SK-N-SH (cell line): ENCODE measurements around the gene SGSH. TPM values are rescaled to one million over a fixed set of nuclear protein-coding genes. Genes with fewer than 3 reads are reported as not detected.
"Not testable (repeated sequence)": the region's sequence is repeated elsewhere in the genome, so short reads cannot be mapped to it uniquely, and the experiment has no call there.

ENCODE experiments used
- CTCF ChIA-PET: fragments of 300-600, 350-600 bp; formaldehyde crosslinking; extraction: SDS; loops from one replicate; lab custom pipeline; 2021; lab: Yijun Ruan, JAX
- POLR2A ChIA-PET: fragments of 350-600 bp; sonication (Branson Sonifier 250); formaldehyde crosslinking; extraction: SDS; loops from one replicate; lab custom pipeline; 2020; ENCODE audit warnings: antibody characterized with exemption, inconsistent platforms; lab: Yijun Ruan, JAX
- DNase-seq: peaks from one replicate; pipeline ENCODE4 v3.0.0; 2012
- H2AFZ ChIP-seq: fragments of 200-600 bp; sonication (generic); 2 replicates; pipeline ENCODE4 v1.8.1; 2016; ENCODE audit warnings: antibody characterized with exemption, mild to moderate bottlenecking, low read depth
- H3F3A ChIP-seq: fragments of 200-600 bp; sonication (generic); replicated peaks from 2 replicates; pipeline ENCODE3; 2016; ENCODE audit warnings: antibody characterized with exemption, mild to moderate bottlenecking; ENCODE audit not compliant: insufficient read depth
- H3K27ac ChIP-seq, 2 experiments: fragments of 200-500 bp in 1 of 2; fragments of 200-600 bp in 1 of 2; sonication (Bioruptor generic) in 1 of 2; sonication (generic), shearing (Covaris generic) in 1 of 2; 2 replicates each; pipeline versions ENCODE4 v1.5.1 to v1.6.1; 2014 to 2016; ENCODE audit warnings: low read depth in 2 of 2, inconsistent platforms in 1 of 2, low read length in 1 of 2, mild to moderate bottlenecking in 1 of 2, mixed read lengths in 1 of 2
- H3K27me3 ChIP-seq: fragments of 200-600 bp; sonication (generic), shearing (Covaris generic); 2 replicates; pipeline ENCODE4 v1.6.1; 2016; ENCODE audit warnings: mixed run types; ENCODE audit not compliant: insufficient read depth
- H3K36me3 ChIP-seq, 2 experiments: fragments of 200-500 bp in 1 of 2; fragments of 200-600 bp in 1 of 2; sonication (Bioruptor generic) in 1 of 2; sonication (generic) in 1 of 2; replicated peaks in 1 of 2; 2 replicates each; pipeline versions ENCODE3 to v1.5.1; 2014 to 2016; ENCODE audit warnings: low read length in 1 of 2, mild to moderate bottlenecking in 1 of 2; ENCODE audit not compliant: insufficient read depth in 2 of 2, control insufficient read depth in 1 of 2
- H3K4me1 ChIP-seq, 2 experiments: fragments of 200-500 bp in 1 of 2; fragments of 200-600 bp in 1 of 2; sonication (Bioruptor generic) in 1 of 2; sonication (generic), shearing (Covaris generic) in 1 of 2; 2 replicates each; pipeline versions ENCODE4 v1.5.1 to v1.6.1; 2014 to 2016; ENCODE audit warnings: low read depth in 1 of 2, low read length in 1 of 2, mixed run types in 1 of 2; ENCODE audit not compliant: insufficient read depth in 2 of 2, control insufficient read depth in 1 of 2
- H3K4me2 ChIP-seq: fragments of 200-600 bp; sonication (generic), shearing (Covaris generic); 2 replicates; pipeline ENCODE4 v1.6.1; 2017; ENCODE audit warnings: mixed run types
- H3K4me3 ChIP-seq, 2 experiments: fragments of 200-500 bp in 1 of 2; fragments of 200-600 bp in 1 of 2; sonication (Bioruptor generic) in 1 of 2; sonication (generic), shearing (Covaris generic) in 1 of 2; 2 replicates each; pipeline versions ENCODE4 v1.5.1 to v1.8.1; 2014 to 2016; ENCODE audit warnings: low read depth in 2 of 2, inconsistent platforms in 1 of 2, low read length in 1 of 2, mild to moderate bottlenecking in 1 of 2, mixed read lengths in 1 of 2, moderate library complexity in 1 of 2
- H3K79me2 ChIP-seq: fragments of 200-600 bp; sonication (generic); 2 replicates; pipeline ENCODE4 v1.8.1; 2017; ENCODE audit warnings: mild to moderate bottlenecking; ENCODE audit not compliant: insufficient read depth
- H3K9ac ChIP-seq: fragments of 200-600 bp; sonication (generic); 2 replicates; pipeline ENCODE4 v1.6.1; 2017; ENCODE audit warnings: mixed run types
- H3K9me2 ChIP-seq: fragments of 200-600 bp; sonication (generic); 2 replicates; pipeline ENCODE4 v1.6.1; 2017; ENCODE audit warnings: mixed run types
- H3K9me3 ChIP-seq: fragments of 200-600 bp; sonication (generic); 2 replicates; pipeline ENCODE4 v1.6.1; 2017; ENCODE audit warnings: mixed run types, mild to moderate bottlenecking, moderate library complexity
- H4K20me1 ChIP-seq: fragments of 200-600 bp; sonication (generic); 2 replicates; pipeline ENCODE4 v1.6.1; 2017; ENCODE audit warnings: mild to moderate bottlenecking, mixed run types; ENCODE audit not compliant: insufficient read depth
- CHD2 ChIP-seq: fragments of 150-350 bp; IDR thresholded peaks from 2 replicates; pipeline ENCODE4 v1.6.1; 2018; ENCODE audit warnings: low read length; ENCODE audit not compliant: partially characterized antibody
- ELF1 ChIP-seq: IDR thresholded peaks from 2 replicates; pipeline ENCODE4 v1.4.0; 2012
- FOSL2 ChIP-seq: IDR thresholded peaks from 2 replicates; pipeline ENCODE4 v1.4.0; 2012; ENCODE audit warnings: low read depth, mild to moderate bottlenecking, moderate library complexity, borderline replicate concordance
- GABPA ChIP-seq: IDR thresholded peaks from 2 replicates; pipeline ENCODE4 v1.4.0; 2012; ENCODE audit warnings: low read depth, mild to moderate bottlenecking
- MAX ChIP-seq: IDR thresholded peaks from 2 replicates; pipeline ENCODE4 v1.4.0; 2012; ENCODE audit warnings: low read depth
- NFIC ChIP-seq: IDR thresholded peaks from 2 replicates; pipeline ENCODE4 v1.4.0; 2012; ENCODE audit warnings: borderline replicate concordance
- NRF1 ChIP-seq: IDR thresholded peaks from 2 replicates; pipeline ENCODE4 v1.6.1; 2012; ENCODE audit warnings: low read depth, mild to moderate bottlenecking, low read length
- POLR2AphosphoS5 ChIP-seq: IDR thresholded peaks from 2 replicates; pipeline ENCODE4 v1.6.1; 2012; ENCODE audit warnings: low read depth, low read length
- RAD21 ChIP-seq: IDR thresholded peaks from 2 replicates; pipeline ENCODE4 v1.6.1; 2012; ENCODE audit warnings: mild to moderate bottlenecking, low read length
- RCOR1 ChIP-seq: fragments of 150-350 bp; IDR thresholded peaks from 2 replicates; pipeline ENCODE4 v1.6.1; 2017; ENCODE audit warnings: antibody characterized with exemption, low read length
- REST ChIP-seq: IDR thresholded peaks from 2 replicates; pipeline ENCODE4 v1.6.1; 2012; ENCODE audit warnings: mild to moderate bottlenecking, low read depth, low read length, moderate library complexity
- RFX5 ChIP-seq: IDR thresholded peaks from 2 replicates; pipeline ENCODE4 v1.6.1; 2012; ENCODE audit warnings: mild to moderate bottlenecking, improper control_type of control experiment, low read length
- SIN3A ChIP-seq: IDR thresholded peaks from 2 replicates; pipeline ENCODE4 v1.6.1; 2012; ENCODE audit warnings: low read depth, mild to moderate bottlenecking, low read length, moderate library complexity, borderline replicate concordance
- SMC3 ChIP-seq: IDR thresholded peaks from 2 replicates; pipeline ENCODE4 v1.6.1; 2012; ENCODE audit warnings: low read depth, low read length, improper control_type of control experiment
- TAF1 ChIP-seq: IDR thresholded peaks from 2 replicates; pipeline ENCODE4 v1.6.1; 2012; ENCODE audit warnings: low read depth, mild to moderate bottlenecking, low read length, moderate library complexity, borderline replicate concordance
- TCF12 ChIP-seq: IDR thresholded peaks from 2 replicates; pipeline ENCODE4 v1.4.0; 2012
- USF1 ChIP-seq: IDR thresholded peaks from 2 replicates; pipeline ENCODE4 v1.4.0; 2012; ENCODE audit warnings: low read depth, borderline replicate concordance
- YY1 ChIP-seq: IDR thresholded peaks from 2 replicates; pipeline ENCODE4 v1.4.0; 2012; ENCODE audit warnings: low read depth, mild to moderate bottlenecking
- WGBS: methylation state at CpG from one replicate; pipeline ENCODE4 v1.1.6; 2017; ENCODE audit warnings: low lambda C conversion rate; 5-methylcytosine and 5-hydroxymethylcytosine counted together
- polyA plus RNA-seq, 3 experiments: library from polyadenylated mRNA; depleted of rRNA; stranded (reverse); fragments of >200 nt; gene quantifications; 2 replicates each; pipeline ENCODE4 v1.2.3, GENCODE V29; 2012

Gene SGSH
- polyA plus RNA-seq, 1 of the 3 experiments (the other 2 are of a cell fraction) = 161 TPM

GRCh38 chr17:80202197-80202596 lies 17.9 kb downstream of the SGSH start:
- CTCF ChIA-PET = interaction anchor here (1.7 kb wide), 1 partner anchor 17 kb away, joined by 7 read pairs; the partner anchor contains the start of genes SGSH and SLC26A11
- no peak for DNase-seq
- Histone ChIP-seq H3K9me3 (no peaks in the 10 kb centered on the region), H3K4me1 (no peaks in the 10 kb centered on the region), H2AFZ (no peak overlapping the region), H3K36me3 (no peaks in the 10 kb centered on the region), H3K4me2 (no peak overlapping the region), H3K27ac (no peak overlapping the region), H3F3A (no peaks in the 10 kb centered on the region), H4K20me1 (no peaks in the 10 kb centered on the region)
- 94% methylated on average over 17 of the region's 17 CpGs for WGBS
- TF ChIP-seq POLR2AphosphoS5 (no peak), NRF1 (no peak), USF1 (no peak), YY1 (no peak)
- TF ChIP-seq, all 33 proteins: peak for 0
- H3K27me3 ChIP-seq = no peaks in the 10 kb centered on the region
- no peaks in the 10 kb centered on the region for H3K79me2 ChIP-seq
- POLR2A ChIA-PET = interaction anchor here (1.0 kb wide), 1 partner anchor 16 kb away, joined by 4 read pairs; no protein-coding TSS in a partner anchor
- no peaks in the 10 kb centered on the region for H3K9me2 ChIP-seq
- H3K9ac ChIP-seq = no peak overlapping the region
- no peak overlapping the region for H3K4me3 ChIP-seq

- H3K27me3 ChIP-seq = no peaks in the 10 kb centered on the region
- WGBS = 85% methylated on average over 15 of the region's 15 CpGs
- no peak for TF ChIP-seq TCF12
- no peak for TF ChIP-seq TAF1
- no peak for TF ChIP-seq YY1
- TF ChIP-seq NRF1 = no peak
- no peak for TF ChIP-seq RAD21
- TF ChIP-seq RCOR1 = no peak
- TF ChIP-seq REST = no peak
- no peak for TF ChIP-seq GABPA
- no peak for TF ChIP-seq SMC3
- TF ChIP-seq MAX = no peak
- TF ChIP-seq SIN3A = no peak
- TF ChIP-seq RFX5 = no peak
- no peak for TF ChIP-seq NFIC
- no peak for TF ChIP-seq FOSL2
- TF ChIP-seq CHD2 = no peak
- TF ChIP-seq ELF1 = no peak
- no peak for TF ChIP-seq USF1
- H3K9me2 ChIP-seq = no peaks in the 10 kb centered on the region
- CTCF ChIA-PET = no interaction called here
- H2AFZ ChIP-seq = no peak overlapping the region
- H3K4me2 ChIP-seq = no peak overlapping the region
- H3K27ac ChIP-seq = no peak overlapping the region
- no peaks in the 10 kb centered on the region for H4K20me1 ChIP-seq
- H3K4me3 ChIP-seq = no peak overlapping the region
- no peaks in the 10 kb centered on the region for H3K36me3 ChIP-seq
- DNase-seq = no peak
- H3K79me2 ChIP-seq = no peaks in the 10 kb centered on the region
- H3K9ac ChIP-seq = no peak overlapping the region
- no peaks in the 10 kb centered on the region for H3K9me3 ChIP-seq
- POLR2A ChIA-PET = interaction anchor here (1.0 kb wide), 1 partner anchor 16 kb away, joined by 4 read pairs; no protein-coding TSS in a partner anchor
- no peaks in the 10 kb centered on the region for H3F3A ChIP-seq
- no peaks in the 10 kb centered on the region for H3K4me1 ChIP-seq
These were observed 18.7 kb downstream of the SGSH start for GRCh38 chr17:80201446-80201845.

- H4K20me1 ChIP-seq, DNase-seq, H3K79me2 ChIP-seq, H2AFZ ChIP-seq, H3K9me3 ChIP-seq, H3K9ac ChIP-seq, H3K36me3 ChIP-seq, H3K4me3 ChIP-seq, CTCF ChIA-PET, H3K4me2 ChIP-seq, H3K27ac ChIP-seq, H3K4me1 ChIP-seq, H3K9me2 ChIP-seq, H3K27me3 ChIP-seq, H3F3A ChIP-seq: not testable (repeated sequence)
- WGBS = 79% methylated on average over 6 of the region's 6 CpGs
- POLR2A ChIA-PET = interaction anchor here (1.0 kb wide), 1 partner anchor 11 kb away, joined by 4 read pairs; no protein-coding TSS in a partner anchor
These were observed 20.8 kb downstream of the SGSH start for GRCh38 chr17:80199295-80199694.
